H1 (cell line): Measurements from ENCODE around the gene HES7. TPM values are rescaled to one million over a fixed set of nuclear protein-coding genes. Genes with fewer than 3 reads are reported as not detected.

Experiments
- CHD1 ChIP-seq: IDR thresholded peaks from 2 replicates; pipeline ENCODE4 v1.6.1; 2012; ENCODE audit warnings: low read depth, low read length, improper control_type of control experiment
- GTF2F1 ChIP-seq: IDR thresholded peaks from 2 replicates; pipeline ENCODE4 v1.6.1; 2012; ENCODE audit warnings: low read depth, low read length, improper control_type of control experiment, borderline replicate concordance
- HDAC2 ChIP-seq, 2 experiments: fragments of 300-600 bp in 1 of 2; sonication (generic) in 1 of 2; IDR thresholded peaks; 2 replicates each; pipeline ENCODE4 v1.6.1; 2011 to 2012; ENCODE audit warnings: low read depth in 2 of 2, low read length in 2 of 2, mild to moderate bottlenecking in 2 of 2, moderate library complexity in 2 of 2, borderline replicate concordance in 1 of 2, inconsistent platforms in 1 of 2
- HDAC6 ChIP-seq: IDR thresholded peaks from one replicate; pipeline ENCODE4 v1.7.1; 2012; ENCODE audit warnings: low read depth, mild to moderate bottlenecking, inconsistent platforms, low read length, moderate library complexity
- JUN ChIP-seq: IDR thresholded peaks from 2 replicates; pipeline ENCODE4 v1.6.1; 2011; ENCODE audit warnings: low read depth, mild to moderate bottlenecking, improper control_type of control experiment, low read length
- KDM1A ChIP-seq: fragments of 200-600, 300-600 bp; sonication (generic); IDR thresholded peaks from 2 replicates; pipeline ENCODE4 v1.7.1; 2016; ENCODE audit warnings: mild to moderate bottlenecking, low read length, borderline replicate concordance
- KDM4A ChIP-seq: IDR thresholded peaks from one replicate; pipeline ENCODE4 v1.7.1; 2012; ENCODE audit warnings: low read depth, mild to moderate bottlenecking, moderate library complexity, low read length, inconsistent platforms; ENCODE audit not compliant: severe bottlenecking
- PHF8 ChIP-seq: fragments of 200-600 bp; sonication (generic); conservative IDR thresholded peaks from 2 replicates; pipeline ENCODE4 v1.7.1; 2012; ENCODE audit warnings: low read depth, mild to moderate bottlenecking, inconsistent platforms, low read length, moderate library complexity
- POLR2AphosphoS5 ChIP-seq: IDR thresholded peaks from 2 replicates; pipeline ENCODE4 v1.6.1; 2011; ENCODE audit warnings: low read depth, low read length
- RBBP5 ChIP-seq: IDR thresholded peaks from 2 replicates; pipeline ENCODE4 v1.7.1; 2012; ENCODE audit warnings: low read depth, mild to moderate bottlenecking, inconsistent platforms, low read length, moderate library complexity, borderline replicate concordance
- RNF2 ChIP-seq: fragments of 200-900, 300-1000 bp; sonication (generic); IDR thresholded peaks from 2 replicates; pipeline ENCODE4 v1.7.1; 2016; ENCODE audit warnings: borderline replicate concordance, low read depth, mild to moderate bottlenecking, antibody characterized with exemption, low read length; ENCODE audit not compliant: poor library complexity, severe bottlenecking; ENCODE audit errors: missing control alignments
- SAP30 ChIP-seq: fragments of 300-600 bp; sonication (generic); IDR thresholded peaks from 2 replicates; pipeline ENCODE4 v1.7.1; 2012; ENCODE audit warnings: low read length, moderate library complexity, mild to moderate bottlenecking, inconsistent platforms; ENCODE audit not compliant: insufficient read depth, insufficient replicate concordance
- TAF1 ChIP-seq: IDR thresholded peaks from 2 replicates; pipeline ENCODE4 v1.6.1; 2011; ENCODE audit warnings: mild to moderate bottlenecking, low read depth, low read length
- TAF7 ChIP-seq: optimal IDR thresholded peaks from 2 replicates; pipeline ENCODE3; 2011; ENCODE audit warnings: low read depth, mild to moderate bottlenecking, inconsistent platforms, low read length, moderate library complexity, borderline replicate concordance
- TBP ChIP-seq: IDR thresholded peaks from 2 replicates; pipeline ENCODE4 v1.6.1; 2011; ENCODE audit warnings: low read depth, low read length, improper control_type of control experiment
- YY1 ChIP-seq: IDR thresholded peaks from 2 replicates; pipeline ENCODE4 v1.6.1; 2011; ENCODE audit warnings: low read depth, mild to moderate bottlenecking, low read length
- polyA plus RNA-seq, 7 experiments: library from polyadenylated mRNA; depleted of rRNA in 3 of 7; stranded (reverse) in 5 of 7; unstranded in 2 of 7; fragments of >200 nt in 5 of 7; fragments of 200-250 nt in 2 of 7; gene quantifications; 1 replicate in 5 of 7; 2 replicates in 1 of 7; 4 replicates in 1 of 7; pipeline versions ENCODE4 v1.2.1 to v1.2.3, GENCODE V29; 2011 to 2013; ENCODE audit warnings: missing spikeins in 2 of 7, mixed read lengths in 2 of 7
- total RNA-seq: library from RNA; stranded (reverse); fragmentation: NEBNext Ultra II Directional; extraction: Animal tissue kit (Norgen Biotek cat#: 25700); gene quantifications from 2 replicates; pipeline ENCODE4 v1.2.1, GENCODE V29; 2021
- TF ChIP-seq, protein P1 (sequence below): IDR thresholded peaks from 2 replicates; pipeline ENCODE4 v1.6.1; 2012; ENCODE audit warnings: inconsistent platforms
- TF ChIP-seq, protein P2 (sequence below): IDR thresholded peaks from 2 replicates; pipeline ENCODE4 v1.6.1; 2011; ENCODE audit warnings: low read length, improper control_type of control experiment

The HES7 gene
- total and polyA plus RNA-seq, 2 of the 8 experiments (the other 6 are each of a cell fraction or from before 2014, with no cell fraction given), result 0.20 to 0.32 TPM

DNA sequence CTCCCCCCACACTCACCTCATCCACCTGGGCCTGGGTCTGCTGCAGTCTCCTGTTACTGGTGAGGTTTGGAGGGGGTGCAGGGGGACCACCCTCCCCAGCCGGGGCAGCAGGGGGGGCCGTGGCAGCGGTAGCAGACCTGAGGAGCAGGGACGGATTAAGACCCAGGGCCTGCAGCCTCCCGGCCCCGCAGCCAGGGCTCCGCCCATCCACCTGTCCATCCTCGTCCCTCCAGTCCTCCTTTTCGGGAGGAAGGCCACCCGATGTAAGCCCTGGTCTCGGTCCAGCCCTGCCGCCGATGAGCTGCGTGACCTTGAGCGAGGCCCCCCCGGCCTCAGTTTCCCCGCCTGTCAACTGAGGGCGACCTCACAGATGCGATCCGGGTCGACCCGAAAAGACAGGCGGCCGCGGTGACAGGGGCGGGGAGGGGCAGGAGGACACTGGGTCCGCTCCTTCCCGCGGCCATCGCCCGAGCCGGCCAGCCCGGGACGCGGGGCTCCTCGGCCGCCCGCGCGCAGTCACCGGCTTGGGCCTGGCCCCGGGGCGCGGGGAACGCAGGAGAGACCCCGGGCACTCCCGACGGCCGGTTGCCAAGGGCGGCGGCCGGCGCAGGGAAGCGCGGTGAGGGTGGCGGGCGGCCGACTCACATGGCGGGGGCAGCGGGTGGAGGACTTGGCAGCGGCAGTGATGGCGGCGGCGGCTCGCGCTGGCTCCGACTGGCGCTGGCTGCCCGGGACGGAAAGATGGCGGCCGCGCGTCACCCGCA, 38.5 kb upstream of the HES7 start, which contains the start of gene VAMP2 (continued):
- TF ChIP-seq TAF7, result no peak
- TF ChIP-seq, protein P1, sequence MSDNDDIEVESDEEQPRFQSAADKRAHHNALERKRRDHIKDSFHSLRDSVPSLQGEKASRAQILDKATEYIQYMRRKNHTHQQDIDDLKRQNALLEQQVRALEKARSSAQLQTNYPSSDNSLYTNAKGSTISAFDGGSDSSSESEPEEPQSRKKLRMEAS, result peak; percentile 23; the same call in 1 of the 2 replicates
- peak; percentile 74 for TF ChIP-seq PHF8
- no peak for TF ChIP-seq RNF2
- no peak for TF ChIP-seq KDM1A
- peak; percentile 94 for TF ChIP-seq YY1
- peak in 1 of 2 experiments; percentile 52; a peak in 1 of 4 replicates for TF ChIP-seq HDAC2 (IDR thresholded peaks at IDR 0.05; ENCODE audit: borderline replicate concordance in 1 of 2, low read depth in 2 of 2, low read length in 2 of 2)
- TF ChIP-seq RBBP5, result peak; percentile 74; the same call in 1 of the 2 replicates
- TF ChIP-seq, protein P2, sequence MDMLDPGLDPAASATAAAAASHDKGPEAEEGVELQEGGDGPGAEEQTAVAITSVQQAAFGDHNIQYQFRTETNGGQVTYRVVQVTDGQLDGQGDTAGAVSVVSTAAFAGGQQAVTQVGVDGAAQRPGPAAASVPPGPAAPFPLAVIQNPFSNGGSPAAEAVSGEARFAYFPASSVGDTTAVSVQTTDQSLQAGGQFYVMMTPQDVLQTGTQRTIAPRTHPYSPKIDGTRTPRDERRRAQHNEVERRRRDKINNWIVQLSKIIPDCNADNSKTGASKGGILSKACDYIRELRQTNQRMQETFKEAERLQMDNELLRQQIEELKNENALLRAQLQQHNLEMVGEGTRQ, result no peak
- no peak for TF ChIP-seq HDAC6
- peak; percentile 26; the same call in 1 of the 2 replicates for TF ChIP-seq TBP
- TF ChIP-seq TAF1, result peak; percentile 67
- TF ChIP-seq KDM4A, result peak; percentile 39
- no peak for TF ChIP-seq CHD1
- TF ChIP-seq SAP30, result no peak
- TF ChIP-seq JUN, result 0 out of 2 replicates have a peak, but pooled peaks have one; percentile 14
- TF ChIP-seq GTF2F1, result no peak
- TF ChIP-seq POLR2AphosphoS5, result no peak; the same call in none of the 2 replicates
